ENCODE measurements around the gene COX5A. TPM values are rescaled to one million over a fixed set of nuclear protein-coding genes. Genes with fewer than 3 reads are reported as not detected.
"Not testable (repeated sequence)": the region's sequence is repeated elsewhere in the genome, so short reads cannot be mapped to it uniquely, and the experiment has no call there.

The COX5A gene
- total RNA-seq, 2 donors from 2014 or later: 241 to 246 TPM

- peak; percentile 27 to 35 for ATAC-seq (replicated peaks in 1 of 2)
- peak overlapping the region; percentile 87 to 97 for H3K4me3 Mint-ChIP-seq
- H3K4me1 Mint-ChIP-seq (ENCODE audit: low read depth): peaks cover 26% of the 10 kb centered on the region
- H3K27me3 Mint-ChIP-seq (ENCODE audit: low read depth): no peaks in the 10 kb centered on the region
- no peaks in the 10 kb centered on the region for H3K9me3 Mint-ChIP-seq
- peak overlapping the region; percentile 54 for H3K27ac Mint-ChIP-seq
- DNase-seq: no peak
- H3K36me3 Mint-ChIP-seq (ENCODE audit: insufficient read depth in 2 of 2): peaks cover 5 to 8% of the 10 kb centered on the region in 2 donors
These were observed 31.8 kb downstream of the COX5A start for GRCh38 chr15:74906067-74906449.

- Mint-ChIP-seq H3K4me3 (peak overlapping the region; percentile 87 to 97), H3K9me3 (no peaks in the 10 kb centered on the region), H3K27ac (no peak overlapping the region), H3K4me1 (ENCODE audit: low read depth) (peaks cover 32% of the 10 kb centered on the region), H3K27me3 (ENCODE audit: low read depth) (no peaks in the 10 kb centered on the region), H3K36me3 (ENCODE audit: insufficient read depth in 2 of 2) (peaks cover 6 to 13% of the 10 kb centered on the region in 2 donors)
- ATAC-seq (replicated peaks in 1 of 2) (no peak), DNase-seq (no peak)
These were observed 33.6 kb downstream of the COX5A start for GRCh38 chr15:74904190-74904805.

GRCh38 chr15:74903676-74904075 is 34.2 kb downstream of the COX5A start:
- H3K4me3 Mint-ChIP-seq: no peak overlapping the region
- H3K4me1 Mint-ChIP-seq (ENCODE audit: low read depth): peaks cover 32% of the 10 kb centered on the region
- no peak overlapping the region for H3K27ac Mint-ChIP-seq
- H3K9me3 Mint-ChIP-seq: no peaks in the 10 kb centered on the region
- H3K36me3 Mint-ChIP-seq (ENCODE audit: insufficient read depth in 2 of 2): peaks cover 6 to 13% of the 10 kb centered on the region in 2 donors
- no peak for DNase-seq
- no peaks in the 10 kb centered on the region for H3K27me3 Mint-ChIP-seq (ENCODE audit: low read depth)
- no peak for ATAC-seq (replicated peaks in 1 of 2)

GRCh38 chr15:74902295-74903075 is 35.4 kb downstream of the COX5A start:
- DNase-seq (no peak), ATAC-seq (replicated peaks in 1 of 2) (no peak)
- H3K27ac Mint-ChIP-seq: no peak overlapping the region
- H3K4me1 Mint-ChIP-seq (ENCODE audit: low read depth): peaks cover 27% of the 10 kb centered on the region
- H3K9me3 Mint-ChIP-seq: no peaks in the 10 kb centered on the region
- no peak overlapping the region for H3K4me3 Mint-ChIP-seq
- no peaks in the 10 kb centered on the region for H3K27me3 Mint-ChIP-seq (ENCODE audit: low read depth)
- H3K36me3 Mint-ChIP-seq (ENCODE audit: insufficient read depth in 2 of 2): peaks cover 6 to 13% of the 10 kb centered on the region in 2 donors

GRCh38 chr15:74901612-74902063 is 36.2 kb downstream of the COX5A start:
- Mint-ChIP-seq H3K4me1 (ENCODE audit: low read depth) (peaks cover 24% of the 10 kb centered on the region), H3K27ac (no peak overlapping the region), H3K27me3 (ENCODE audit: low read depth) (no peaks in the 10 kb centered on the region), H3K36me3 (ENCODE audit: insufficient read depth in 2 of 2) (peaks cover 3 to 13% of the 10 kb centered on the region in 2 donors), H3K9me3 (no peaks in the 10 kb centered on the region), H3K4me3 (no peak overlapping the region)
- peak; percentile 23 to 46 for ATAC-seq (replicated peaks in 1 of 2)
- peak; percentile 58 to 73 for DNase-seq

- no peaks in the 10 kb centered on the region for H3K9me3 Mint-ChIP-seq
- no peak for ATAC-seq (replicated peaks in 1 of 2)
- H3K4me3 Mint-ChIP-seq: no peak overlapping the region
- H3K4me1 Mint-ChIP-seq (ENCODE audit: low read depth): peaks cover 24% of the 10 kb centered on the region
- DNase-seq: no peak
- peaks cover 2 to 13% of the 10 kb centered on the region in 2 donors for H3K36me3 Mint-ChIP-seq (ENCODE audit: insufficient read depth in 2 of 2)
- no peaks in the 10 kb centered on the region for H3K27me3 Mint-ChIP-seq (ENCODE audit: low read depth)
- H3K27ac Mint-ChIP-seq: peak overlapping the region; percentile 23
These were observed 40.6 kb downstream of the COX5A start for GRCh38 chr15:74897300-74897701.

- DNase-seq: no peak
- no peaks in the 10 kb centered on the region for H3K9me3 Mint-ChIP-seq
- no peak overlapping the region for H3K27ac Mint-ChIP-seq
- no peaks in the 10 kb centered on the region for H3K27me3 Mint-ChIP-seq (ENCODE audit: low read depth)
- peaks cover 2 to 13% of the 10 kb centered on the region in 2 donors for H3K36me3 Mint-ChIP-seq (ENCODE audit: insufficient read depth in 2 of 2)
- H3K4me1 Mint-ChIP-seq (ENCODE audit: low read depth): peaks cover 32% of the 10 kb centered on the region
- no peak for ATAC-seq (replicated peaks in 1 of 2)
- H3K4me3 Mint-ChIP-seq: no peak overlapping the region
These were observed 41.6 kb downstream of the COX5A start for GRCh38 chr15:74896316-74896715.

- peaks cover 32% of the 10 kb centered on the region for H3K4me1 Mint-ChIP-seq (ENCODE audit: low read depth)
- H3K4me3 Mint-ChIP-seq: no peak overlapping the region
- no peak overlapping the region for H3K27ac Mint-ChIP-seq
- DNase-seq: no peak
- H3K27me3 Mint-ChIP-seq (ENCODE audit: low read depth): no peaks in the 10 kb centered on the region
- no peak for ATAC-seq (replicated peaks in 1 of 2)
- H3K36me3 Mint-ChIP-seq (ENCODE audit: insufficient read depth in 2 of 2): peaks cover 2 to 13% of the 10 kb centered on the region in 2 donors
- no peaks in the 10 kb centered on the region for H3K9me3 Mint-ChIP-seq
These were observed 42.0 kb downstream of the COX5A start for GRCh38 chr15:74895830-74896229.

- not testable (repeated sequence) for H3K27me3 Mint-ChIP-seq (ENCODE audit: low read depth); H3K4me3 Mint-ChIP-seq; ATAC-seq (replicated peaks in 1 of 2); H3K9me3 Mint-ChIP-seq; H3K27ac Mint-ChIP-seq; H3K36me3 Mint-ChIP-seq (ENCODE audit: insufficient read depth in 2 of 2); DNase-seq
- H3K4me1 Mint-ChIP-seq (ENCODE audit: low read depth): peaks cover 43% of the 10 kb centered on the region
These were observed 43.5 kb downstream of the COX5A start for GRCh38 chr15:74894383-74894782.

- H3K4me1 Mint-ChIP-seq (ENCODE audit: low read depth): peaks cover 50% of the 10 kb centered on the region
These were observed 44.2 kb downstream of the COX5A start for GRCh38 chr15:74893627-74894026.

GRCh38 chr15:74892931-74893330 is 44.9 kb downstream of the COX5A start:
- DNase-seq (no peak), ATAC-seq (replicated peaks in 1 of 2) (no peak)
- Mint-ChIP-seq H3K36me3 (ENCODE audit: insufficient read depth in 2 of 2) (peaks cover 0 to 7% of the 10 kb centered on the region in 2 donors), H3K4me3 (no peak overlapping the region), H3K27me3 (ENCODE audit: low read depth) (no peaks in the 10 kb centered on the region), H3K4me1 (ENCODE audit: low read depth) (peaks cover 52% of the 10 kb centered on the region), H3K27ac (no peak overlapping the region), H3K9me3 (no peaks in the 10 kb centered on the region)

More at GRCh38 chr15:74893627-74894026, 44.2 kb downstream of the COX5A start:
- no peaks in the 10 kb centered on the region for H3K27me3 Mint-ChIP-seq (ENCODE audit: low read depth)
- peak overlapping the region in 1 of 2 donors; percentile 63 for H3K4me3 Mint-ChIP-seq
- DNase-seq: peak; percentile 35 to 39
- no peaks in the 10 kb centered on the region for H3K9me3 Mint-ChIP-seq
- H3K36me3 Mint-ChIP-seq (ENCODE audit: insufficient read depth in 2 of 2): peaks cover 0 to 7% of the 10 kb centered on the region in 2 donors
- ATAC-seq (replicated peaks in 1 of 2): peak; percentile 33 to 49
- H3K27ac Mint-ChIP-seq: peak overlapping the region; percentile 98

GRCh38 chr15:74892313-74892712 is 45.6 kb downstream of the COX5A start:
- Mint-ChIP-seq H3K27me3 (ENCODE audit: low read depth) (no peaks in the 10 kb centered on the region), H3K27ac (no peak overlapping the region), H3K4me3 (no peak overlapping the region), H3K4me1 (ENCODE audit: low read depth) (peaks cover 52% of the 10 kb centered on the region), H3K36me3 (ENCODE audit: insufficient read depth in 2 of 2) (peaks cover 0 to 7% of the 10 kb centered on the region in 2 donors), H3K9me3 (no peaks in the 10 kb centered on the region)
- ATAC-seq (replicated peaks in 1 of 2) (no peak), DNase-seq (peak; percentile 19 to 29)

- H3K27me3 Mint-ChIP-seq (ENCODE audit: low read depth): no peaks in the 10 kb centered on the region
- H3K4me3 Mint-ChIP-seq: peak overlapping the region in 1 of 2 donors; percentile 37
- peaks cover 0 to 7% of the 10 kb centered on the region in 2 donors for H3K36me3 Mint-ChIP-seq (ENCODE audit: insufficient read depth in 2 of 2)
- ATAC-seq (replicated peaks in 1 of 2): no peak
- no peak for DNase-seq
- no peaks in the 10 kb centered on the region for H3K9me3 Mint-ChIP-seq
- peaks cover 52% of the 10 kb centered on the region for H3K4me1 Mint-ChIP-seq (ENCODE audit: low read depth)
- peak overlapping the region; percentile 2 for H3K27ac Mint-ChIP-seq
These were observed 46.4 kb downstream of the COX5A start for GRCh38 chr15:74891469-74891868.
